ENCODE data around the gene APP. TPM values are rescaled to one million over a fixed set of nuclear protein-coding genes. Genes with fewer than 3 reads are reported as not detected.

APP gene
- total RNA-seq, result 1,054 and 1,148 TPM in 2 replicates

GRCh38 chr21:26170471-26171257 is at the start of gene APP:
Gene APP, minus strand, starts transcription at chr21:26170770. Its CDS starts 150 bp downstream, at chr21:26170620.

Small RNA genes lying within 50 kb of the gene (small RNA-seq; reads per million reads assigned to genes)
- gene RNU6-123P (not detected), gene RNU6-926P (not detected)
